ENCODE data around the gene PCSK6.

Gene PCSK6

GRCh38 chr15:101388046-101388445 is 101.5 kb downstream of the PCSK6 start:
- H3K4me3 ChIP-seq (ENCODE audit: low read length), result no peak overlapping the region
- no CpG with 5 or more reads among the region's 6 CpGs for WGBS (ENCODE audit: insufficient coverage, insufficient read length)
- no peak overlapping the region for H3K27ac ChIP-seq (ENCODE audit: low read length)
- H3K4me1 ChIP-seq (ENCODE audit: control insufficient read depth, insufficient read depth, low read length), result no peaks in the 10 kb centered on the region
- H3K27me3 ChIP-seq (ENCODE audit: control insufficient read depth, insufficient read depth, low read length), result no peaks in the 10 kb centered on the region
- DNase-seq (ENCODE audit: low read depth, low spot score), result no peak
- H3K9me3 ChIP-seq (ENCODE audit: control insufficient read depth, insufficient read depth, low read length), result no peaks in the 10 kb centered on the region
- H3K36me3 ChIP-seq (ENCODE audit: control insufficient read depth, insufficient read depth, low read length), result no peaks in the 10 kb centered on the region

GRCh38 chr15:101387574-101387973 is 101.9 kb downstream of the PCSK6 start:
- Histone ChIP-seq H3K36me3 (ENCODE audit: control insufficient read depth, insufficient read depth, low read length) (no peaks in the 10 kb centered on the region), H3K4me1 (ENCODE audit: control insufficient read depth, insufficient read depth, low read length) (no peaks in the 10 kb centered on the region), H3K9me3 (ENCODE audit: control insufficient read depth, insufficient read depth, low read length) (no peaks in the 10 kb centered on the region), H3K4me3 (ENCODE audit: low read length) (no peak overlapping the region), H3K27ac (ENCODE audit: low read length) (no peak overlapping the region), H3K27me3 (ENCODE audit: control insufficient read depth, insufficient read depth, low read length) (no peaks in the 10 kb centered on the region)
- no CpG with 5 or more reads among the region's 9 CpGs for WGBS (ENCODE audit: insufficient coverage, insufficient read length)
- no peak for DNase-seq (ENCODE audit: low read depth, low spot score)

DNA sequence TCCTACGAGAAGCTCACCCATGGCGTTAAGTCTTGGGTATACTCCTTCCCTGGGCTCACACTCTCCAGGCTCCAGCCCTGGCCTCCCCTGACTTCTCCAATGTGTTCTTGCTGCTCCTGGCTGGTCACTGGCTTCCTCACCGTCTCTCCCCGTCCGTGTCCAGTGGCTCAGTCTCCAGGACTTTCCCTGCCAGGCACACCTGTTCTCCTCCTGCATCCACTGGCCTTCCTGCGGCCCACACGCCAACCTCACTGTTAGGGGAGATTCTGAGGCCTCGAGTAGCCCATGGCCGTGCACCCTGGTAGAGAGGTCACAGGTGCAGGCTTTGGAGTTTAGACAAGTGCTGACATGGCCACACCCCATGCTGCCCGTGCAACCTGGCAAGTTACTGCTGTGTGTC is 102.5 kb downstream of the PCSK6 start:
- no CpG with 5 or more reads among the region's 10 CpGs for WGBS (ENCODE audit: insufficient coverage, insufficient read length)
- no peak for DNase-seq (ENCODE audit: low read depth, low spot score)
- no peaks in the 10 kb centered on the region for H3K9me3 ChIP-seq (ENCODE audit: control insufficient read depth, insufficient read depth, low read length)
- H3K36me3 ChIP-seq (ENCODE audit: control insufficient read depth, insufficient read depth, low read length), result no peaks in the 10 kb centered on the region
- H3K27ac ChIP-seq (ENCODE audit: low read length), result no peak overlapping the region
- H3K4me3 ChIP-seq (ENCODE audit: low read length), result no peak overlapping the region
- no peaks in the 10 kb centered on the region for H3K27me3 ChIP-seq (ENCODE audit: control insufficient read depth, insufficient read depth, low read length)
- H3K4me1 ChIP-seq (ENCODE audit: control insufficient read depth, insufficient read depth, low read length), result no peaks in the 10 kb centered on the region

- no peak for DNase-seq (ENCODE audit: low read depth, low spot score)
- H3K36me3 ChIP-seq (ENCODE audit: control insufficient read depth, insufficient read depth, low read length), result no peaks in the 10 kb centered on the region
- no peaks in the 10 kb centered on the region for H3K9me3 ChIP-seq (ENCODE audit: control insufficient read depth, insufficient read depth, low read length)
- WGBS (ENCODE audit: insufficient coverage, insufficient read length), result no CpG with 5 or more reads among the region's 18 CpGs
- H3K4me3 ChIP-seq (ENCODE audit: low read length), result no peak overlapping the region
- H3K27me3 ChIP-seq (ENCODE audit: control insufficient read depth, insufficient read depth, low read length), result no peaks in the 10 kb centered on the region
- no peak overlapping the region for H3K27ac ChIP-seq (ENCODE audit: low read length)
- no peaks in the 10 kb centered on the region for H3K4me1 ChIP-seq (ENCODE audit: control insufficient read depth, insufficient read depth, low read length)
Measured at GRCh38 chr15:101386006-101386405, 103.5 kb downstream of the PCSK6 start.

- Histone ChIP-seq H3K9me3 (ENCODE audit: control insufficient read depth, insufficient read depth, low read length) (no peaks in the 10 kb centered on the region), H3K27me3 (ENCODE audit: control insufficient read depth, insufficient read depth, low read length) (no peaks in the 10 kb centered on the region), H3K27ac (ENCODE audit: low read length) (no peak overlapping the region), H3K4me3 (ENCODE audit: low read length) (no peak overlapping the region), H3K4me1 (ENCODE audit: control insufficient read depth, insufficient read depth, low read length) (no peaks in the 10 kb centered on the region), H3K36me3 (ENCODE audit: control insufficient read depth, insufficient read depth, low read length) (no peaks in the 10 kb centered on the region)
- no peak for DNase-seq (ENCODE audit: low read depth, low spot score)
- WGBS (ENCODE audit: insufficient coverage, insufficient read length), result no CpG with 5 or more reads among the region's 14 CpGs
Measured at GRCh38 chr15:101384276-101384675, 105.2 kb downstream of the PCSK6 start.

GRCh38 chr15:101382544-101382943 is 107.0 kb downstream of the PCSK6 start:
- WGBS (ENCODE audit: insufficient coverage, insufficient read length), result no CpG with 5 or more reads among the region's 7 CpGs
- H3K36me3 ChIP-seq (ENCODE audit: control insufficient read depth, insufficient read depth, low read length), result no peaks in the 10 kb centered on the region
- H3K4me1 ChIP-seq (ENCODE audit: control insufficient read depth, insufficient read depth, low read length), result no peaks in the 10 kb centered on the region
- no peaks in the 10 kb centered on the region for H3K9me3 ChIP-seq (ENCODE audit: control insufficient read depth, insufficient read depth, low read length)
- DNase-seq (ENCODE audit: low read depth, low spot score), result no peak
- H3K4me3 ChIP-seq (ENCODE audit: low read length), result no peak overlapping the region
- H3K27ac ChIP-seq (ENCODE audit: low read length), result no peak overlapping the region
- no peaks in the 10 kb centered on the region for H3K27me3 ChIP-seq (ENCODE audit: control insufficient read depth, insufficient read depth, low read length)

GRCh38 chr15:101381671-101382212 is 107.8 kb downstream of the PCSK6 start:
- no CpG with 5 or more reads among the region's 14 CpGs for WGBS (ENCODE audit: insufficient coverage, insufficient read length)

DNA sequence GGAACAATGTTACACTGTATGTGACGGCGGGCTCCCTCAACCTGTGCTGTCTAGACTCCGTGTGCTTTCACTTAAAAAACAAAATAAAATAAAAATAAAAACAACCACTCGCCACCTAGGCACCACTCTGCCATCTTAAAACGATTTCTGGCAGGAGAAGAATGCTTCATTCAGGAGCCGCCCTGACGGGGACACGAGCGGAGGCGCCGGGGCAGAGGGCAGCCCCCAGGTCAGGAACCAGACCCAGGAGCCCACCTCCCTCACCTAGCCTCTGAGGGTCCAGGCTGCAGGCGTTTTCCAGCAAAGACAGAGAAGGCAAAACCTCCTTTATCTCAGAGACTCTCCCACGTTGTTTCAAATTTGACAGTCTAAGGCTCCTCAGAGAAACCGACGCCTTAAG is 109.4 kb downstream of the PCSK6 start:
- Histone ChIP-seq H3K36me3 (ENCODE audit: control insufficient read depth, insufficient read depth, low read length) (no peaks in the 10 kb centered on the region), H3K4me3 (ENCODE audit: low read length) (no peak overlapping the region), H3K27ac (ENCODE audit: low read length) (no peak overlapping the region), H3K27me3 (ENCODE audit: control insufficient read depth, insufficient read depth, low read length) (no peaks in the 10 kb centered on the region), H3K4me1 (ENCODE audit: control insufficient read depth, insufficient read depth, low read length) (no peaks in the 10 kb centered on the region), H3K9me3 (ENCODE audit: control insufficient read depth, insufficient read depth, low read length) (no peaks in the 10 kb centered on the region)
- no peak for DNase-seq (ENCODE audit: low read depth, low spot score)
- no CpG with 5 or more reads among the region's 15 CpGs for WGBS (ENCODE audit: insufficient coverage, insufficient read length)

More at GRCh38 chr15:101381671-101382212, 107.8 kb downstream of the PCSK6 start:
- no peaks in the 10 kb centered on the region for H3K4me1 ChIP-seq (ENCODE audit: control insufficient read depth, insufficient read depth, low read length)
- no peak for DNase-seq (ENCODE audit: low read depth, low spot score)
- no peak overlapping the region for H3K4me3 ChIP-seq (ENCODE audit: low read length)
- no peaks in the 10 kb centered on the region for H3K9me3 ChIP-seq (ENCODE audit: control insufficient read depth, insufficient read depth, low read length)
- no peaks in the 10 kb centered on the region for H3K36me3 ChIP-seq (ENCODE audit: control insufficient read depth, insufficient read depth, low read length)
- no peaks in the 10 kb centered on the region for H3K27me3 ChIP-seq (ENCODE audit: control insufficient read depth, insufficient read depth, low read length)
- H3K27ac ChIP-seq (ENCODE audit: low read length), result no peak overlapping the region

DNA sequence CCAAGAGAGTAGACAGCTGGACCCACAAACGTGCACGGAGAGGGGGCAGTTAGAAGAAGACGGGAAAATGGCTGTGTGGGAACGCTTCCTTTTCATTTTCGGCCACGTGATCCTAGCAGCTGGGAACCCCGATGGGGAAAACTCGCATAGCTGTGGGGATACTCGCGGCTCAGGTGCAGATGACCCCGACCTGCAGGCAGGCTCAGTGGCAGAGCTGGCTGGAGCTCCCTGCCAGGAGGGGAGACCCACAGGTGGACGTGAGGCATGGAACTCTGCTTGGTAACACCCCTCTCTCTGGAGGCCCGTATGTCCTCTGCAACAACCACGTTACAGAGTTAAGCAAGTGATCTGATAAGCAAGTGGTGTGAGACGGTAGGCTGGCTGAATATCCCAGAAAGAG is 109.9 kb downstream of the PCSK6 start:
- WGBS (ENCODE audit: insufficient coverage, insufficient read length), result no CpG with 5 or more reads among the region's 15 CpGs
- no peak overlapping the region for H3K27ac ChIP-seq (ENCODE audit: low read length)
- H3K36me3 ChIP-seq (ENCODE audit: control insufficient read depth, insufficient read depth, low read length), result no peaks in the 10 kb centered on the region
- H3K27me3 ChIP-seq (ENCODE audit: control insufficient read depth, insufficient read depth, low read length), result no peaks in the 10 kb centered on the region
- no peak overlapping the region for H3K4me3 ChIP-seq (ENCODE audit: low read length)
- no peaks in the 10 kb centered on the region for H3K9me3 ChIP-seq (ENCODE audit: control insufficient read depth, insufficient read depth, low read length)
- H3K4me1 ChIP-seq (ENCODE audit: control insufficient read depth, insufficient read depth, low read length), result no peaks in the 10 kb centered on the region
- no peak for DNase-seq (ENCODE audit: low read depth, low spot score)

- DNase-seq (ENCODE audit: low read depth, low spot score), result no peak
- Histone ChIP-seq H3K27ac (ENCODE audit: low read length) (no peak overlapping the region), H3K27me3 (ENCODE audit: control insufficient read depth, insufficient read depth, low read length) (no peaks in the 10 kb centered on the region), H3K4me1 (ENCODE audit: control insufficient read depth, insufficient read depth, low read length) (no peaks in the 10 kb centered on the region), H3K9me3 (ENCODE audit: control insufficient read depth, insufficient read depth, low read length) (no peaks in the 10 kb centered on the region), H3K4me3 (ENCODE audit: low read length) (no peak overlapping the region), H3K36me3 (ENCODE audit: control insufficient read depth, insufficient read depth, low read length) (no peaks in the 10 kb centered on the region)
- no CpG with 5 or more reads among the region's 13 CpGs for WGBS (ENCODE audit: insufficient coverage, insufficient read length)
Measured at GRCh38 chr15:101378879-101379278, 110.6 kb downstream of the PCSK6 start.

DNA sequence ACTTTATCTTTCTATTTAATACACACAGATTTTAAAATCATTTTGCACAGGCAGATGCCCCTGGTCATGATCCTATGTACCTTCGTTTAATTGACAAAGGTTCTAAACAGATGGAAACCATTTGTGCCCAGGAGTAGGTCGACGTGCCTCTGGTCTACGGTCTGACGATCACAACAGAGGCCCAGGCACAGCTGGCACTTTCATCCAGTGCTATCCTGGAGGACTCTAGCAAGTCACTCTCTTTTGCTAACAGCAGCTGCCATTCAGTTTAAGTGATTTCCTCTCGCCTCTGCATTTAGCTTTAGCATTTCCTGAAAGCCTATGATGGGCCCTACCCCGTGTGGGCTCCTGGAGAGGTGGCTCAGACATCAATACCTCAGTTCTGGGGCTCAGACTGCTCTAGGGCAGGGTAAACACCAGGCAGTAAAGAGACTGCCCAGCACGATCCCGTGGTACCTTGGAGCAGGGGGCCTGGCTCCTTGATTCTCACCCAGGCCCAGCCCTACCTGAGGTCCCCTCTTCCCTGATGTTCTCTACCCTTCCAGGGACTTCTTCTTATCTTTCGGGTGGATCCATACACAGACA is 111.2 kb downstream of the PCSK6 start:
- WGBS (ENCODE audit: insufficient coverage, insufficient read length), result no CpG with 5 or more reads among the region's 10 CpGs
- Histone ChIP-seq H3K4me1 (ENCODE audit: control insufficient read depth, insufficient read depth, low read length) (peaks cover under 1% of the 10 kb centered on the region; the same call in 1 of the 2 replicates), H3K4me3 (ENCODE audit: low read length) (no peak overlapping the region), H3K27me3 (ENCODE audit: control insufficient read depth, insufficient read depth, low read length) (no peaks in the 10 kb centered on the region), H3K9me3 (ENCODE audit: control insufficient read depth, insufficient read depth, low read length) (no peaks in the 10 kb centered on the region), H3K27ac (ENCODE audit: low read length) (no peak overlapping the region), H3K36me3 (ENCODE audit: control insufficient read depth, insufficient read depth, low read length) (no peaks in the 10 kb centered on the region)
- no peak for DNase-seq (ENCODE audit: low read depth, low spot score)

Measured in iPS DF 6.9 (cell line).